ENCODE data around the gene RPL13. TPM values are rescaled to one million over a fixed set of nuclear protein-coding genes. Genes with fewer than 3 reads are reported as not detected.

Gene RPL13
- total and polyA plus RNA-seq, 10 of the 15 experiments (the other 5 are each of a cell fraction or from before 2014, with no cell fraction given), result 386 to 9,428 (median 2,486) TPM

DNA sequence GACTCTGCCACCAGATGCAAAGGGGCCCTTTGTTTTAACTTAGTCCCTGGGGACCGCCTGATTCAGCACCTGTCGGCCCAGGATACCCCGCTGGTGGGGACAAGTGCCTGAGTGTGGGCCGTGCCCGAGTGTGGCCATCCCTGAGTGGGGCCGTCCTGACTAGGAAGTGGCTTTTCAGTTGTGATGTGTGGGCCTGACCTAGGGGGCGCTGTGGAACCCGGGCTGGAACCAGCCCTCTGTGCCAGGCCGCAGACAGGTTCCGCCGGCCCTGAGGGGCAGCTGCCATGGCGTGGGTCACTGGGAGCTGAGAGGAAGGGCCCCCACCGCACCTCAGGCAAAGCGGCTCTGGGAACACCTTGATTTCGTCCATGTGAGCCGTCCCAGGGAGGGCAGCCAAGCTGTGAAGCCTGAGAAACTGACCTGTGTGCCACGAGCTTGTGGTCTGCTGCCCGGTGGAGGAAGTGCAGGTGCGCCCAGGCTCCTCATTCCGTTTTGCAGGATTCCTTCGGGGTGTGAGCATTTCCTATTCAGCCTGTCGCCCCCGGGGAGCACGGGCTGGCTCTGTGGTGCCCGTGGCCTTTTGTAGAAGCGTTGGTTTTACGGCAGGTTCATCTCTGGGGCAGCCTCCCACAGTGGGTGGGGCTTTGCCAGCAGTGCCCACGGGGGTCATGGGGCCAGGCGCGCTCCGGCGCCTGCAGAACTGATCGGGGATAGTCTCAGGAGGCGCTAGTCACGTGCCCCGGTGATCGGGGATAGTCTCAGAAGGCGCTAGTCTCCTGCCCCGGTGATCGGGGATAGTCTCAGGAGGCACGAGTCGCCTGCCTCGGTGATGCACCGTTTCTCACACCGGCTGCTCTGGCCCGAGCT lies 5.3 kb downstream of the RPL13 start (continued):
- TF ChIP-seq E2F4 (IDR thresholded peaks at IDR 0.05; ENCODE audit: low read depth, low read length) (no peak), SIX5 (IDR thresholded peaks at IDR 0.05; ENCODE audit: low read depth, low read length, severe bottlenecking) (no peak), FOXK2 (IDR thresholded peaks at IDR 0.05) (no peak), PML (IDR thresholded peaks at IDR 0.05; ENCODE audit: low read length) (no peak), FOS (IDR thresholded peaks at IDR 0.05; ENCODE audit: borderline replicate concordance, extremely low read depth, insufficient read length) (no peak), ATF7 (IDR thresholded peaks at IDR 0.05; ENCODE audit: low read depth) (no peak), SUZ12 (IDR thresholded peaks at IDR 0.05; ENCODE audit: unreplicated experiment) (no peak), BMI1 (IDR thresholded peaks at IDR 0.05; ENCODE audit: borderline replicate concordance) (no peak), EGR1 (IDR thresholded peaks at IDR 0.05; ENCODE audit: borderline replicate concordance in 1 of 2, low read depth in 2 of 2, low read length in 2 of 2) (0 out of 3 replicates have a peak, but pooled peaks of 1 of the 2 experiments have one; percentile 14), PRDM15 (CRISPR knock-in tag; IDR thresholded peaks at IDR 0.05) (no peak), CBFB (IDR thresholded peaks at IDR 0.05; ENCODE audit: low read depth) (peak; percentile 40; the same call in 1 of the 2 replicates), SUPT20H (IDR thresholded peaks at IDR 0.05; ENCODE audit: borderline replicate concordance, control insufficient read depth, low read depth, low read length) (no peak), RBBP5 (conservative IDR thresholded peaks at IDR 0.05) (no peak), POLR2AphosphoS5 (IDR thresholded peaks at IDR 0.05; ENCODE audit: low read length) (no peak), HCFC1 (IDR thresholded peaks at IDR 0.05; ENCODE audit: low read length) (no peak), MYC (IDR thresholded peaks at IDR 0.05; ENCODE audit: insufficient read depth, insufficient read length, insufficient replicate concordance, low read length, severe bottlenecking) (no peak), TARDBP (IDR thresholded peaks at IDR 0.05; ENCODE audit: borderline replicate concordance) (no peak), NBN (IDR thresholded peaks at IDR 0.05) (no peak), CBX3 (IDR thresholded peaks at IDR 0.05; ENCODE audit: borderline replicate concordance, low read depth) (no peak), ZNF217 (IDR thresholded peaks at IDR 0.05) (0 out of 2 replicates have a peak, but pooled peaks have one; percentile 50), NFYB (IDR thresholded peaks at IDR 0.05; ENCODE audit: insufficient read depth, low read depth, low read length) (no peak), SIN3A (IDR thresholded peaks at IDR 0.05; ENCODE audit: low read depth, low read length) (no peak)
- TF ChIP-seq, protein P1, sequence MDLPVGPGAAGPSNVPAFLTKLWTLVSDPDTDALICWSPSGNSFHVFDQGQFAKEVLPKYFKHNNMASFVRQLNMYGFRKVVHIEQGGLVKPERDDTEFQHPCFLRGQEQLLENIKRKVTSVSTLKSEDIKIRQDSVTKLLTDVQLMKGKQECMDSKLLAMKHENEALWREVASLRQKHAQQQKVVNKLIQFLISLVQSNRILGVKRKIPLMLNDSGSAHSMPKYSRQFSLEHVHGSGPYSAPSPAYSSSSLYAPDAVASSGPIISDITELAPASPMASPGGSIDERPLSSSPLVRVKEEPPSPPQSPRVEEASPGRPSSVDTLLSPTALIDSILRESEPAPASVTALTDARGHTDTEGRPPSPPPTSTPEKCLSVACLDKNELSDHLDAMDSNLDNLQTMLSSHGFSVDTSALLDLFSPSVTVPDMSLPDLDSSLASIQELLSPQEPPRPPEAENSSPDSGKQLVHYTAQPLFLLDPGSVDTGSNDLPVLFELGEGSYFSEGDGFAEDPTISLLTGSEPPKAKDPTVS (IDR thresholded peaks at IDR 0.05; ENCODE audit: low read depth, low read length), result no peak
- TF ChIP-seq, protein P2, sequence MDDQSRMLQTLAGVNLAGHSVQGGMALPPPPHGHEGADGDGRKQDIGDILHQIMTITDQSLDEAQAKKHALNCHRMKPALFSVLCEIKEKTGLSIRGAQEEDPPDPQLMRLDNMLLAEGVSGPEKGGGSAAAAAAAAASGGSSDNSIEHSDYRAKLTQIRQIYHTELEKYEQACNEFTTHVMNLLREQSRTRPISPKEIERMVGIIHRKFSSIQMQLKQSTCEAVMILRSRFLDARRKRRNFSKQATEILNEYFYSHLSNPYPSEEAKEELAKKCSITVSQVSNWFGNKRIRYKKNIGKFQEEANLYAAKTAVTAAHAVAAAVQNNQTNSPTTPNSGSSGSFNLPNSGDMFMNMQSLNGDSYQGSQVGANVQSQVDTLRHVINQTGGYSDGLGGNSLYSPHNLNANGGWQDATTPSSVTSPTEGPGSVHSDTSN (IDR thresholded peaks at IDR 0.05; ENCODE audit: insufficient replicate concordance, low read depth, low read length), result no peak
